ENCODE data around the gene VAV3.

Gene VAV3

DNA sequence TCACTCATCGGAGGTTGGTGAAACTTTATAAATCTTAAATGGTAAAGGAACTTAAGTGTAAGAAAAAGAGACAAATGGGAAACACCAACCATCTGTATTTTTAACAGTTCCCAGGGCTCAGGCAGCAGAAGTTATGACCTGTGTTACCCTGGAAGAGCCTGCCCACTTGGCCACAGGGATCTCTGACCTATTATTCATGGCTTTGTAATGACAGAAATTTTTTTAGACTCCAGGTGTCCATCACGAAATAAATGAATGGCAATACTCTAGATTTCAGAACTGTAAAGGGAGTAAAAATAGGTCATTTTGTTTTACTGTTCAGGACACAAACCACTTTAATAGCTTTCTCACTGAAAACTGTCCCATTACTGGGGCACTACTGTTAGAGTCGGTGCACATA, 389.8 kb downstream of the VAV3 start:
- DNase-seq (ENCODE audit: low read depth): no peak

DNA sequence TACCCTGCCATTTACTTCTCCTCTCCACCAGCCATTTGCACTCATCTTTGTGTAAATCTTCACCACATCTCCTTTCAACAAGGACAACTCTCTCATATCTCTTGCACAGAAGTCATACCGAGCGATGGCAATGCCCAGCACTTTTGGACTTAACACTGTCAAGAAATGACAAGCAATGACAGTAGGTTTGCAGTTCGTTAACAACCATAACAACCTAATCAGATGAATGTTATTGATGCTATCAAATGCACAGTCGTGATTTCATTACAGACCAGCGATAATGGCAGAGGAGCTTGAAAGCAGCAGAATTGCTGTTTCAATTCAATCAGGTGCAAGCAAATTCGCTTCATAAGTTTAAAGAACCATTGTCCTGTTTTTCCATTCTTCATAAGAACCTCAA, 390.9 kb downstream of the VAV3 start:
- DNase-seq (ENCODE audit: low read depth): no peak

GRCh38 chr1:107572674-107573211, 392.2 kb downstream of the VAV3 start:
- no peak for DNase-seq (ENCODE audit: low read depth)

GRCh38 chr1:107570768-107571167, 394.2 kb downstream of the VAV3 start:
- DNase-seq (ENCODE audit: low read depth): no peak

GRCh38 chr1:107563441-107563840, 401.5 kb downstream of the VAV3 start:
- DNase-seq (ENCODE audit: low read depth): no peak

DNA sequence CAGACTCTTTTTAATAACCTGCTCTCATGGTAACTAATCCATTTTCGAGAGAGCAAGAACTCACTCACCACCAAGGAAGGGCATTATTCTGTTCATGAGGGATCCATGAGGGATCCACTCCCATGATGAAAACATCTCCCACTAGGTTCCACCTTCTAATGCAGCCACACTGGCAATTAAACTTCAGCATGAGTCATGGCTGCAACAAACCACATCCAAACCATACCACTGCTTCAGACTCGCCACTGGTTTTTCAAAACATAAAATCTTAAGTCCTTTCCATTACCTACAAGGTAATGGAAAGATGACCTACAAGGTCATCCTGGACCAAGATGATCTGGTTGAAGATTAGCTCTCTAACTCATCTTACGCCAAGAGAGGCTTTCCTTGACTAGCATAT, 405.1 kb downstream of the VAV3 start:
- no peak for DNase-seq (ENCODE audit: low read depth)

GRCh38 chr1:107557095-107557494, 407.9 kb downstream of the VAV3 start:
- no peak for DNase-seq (ENCODE audit: low read depth)

DNA sequence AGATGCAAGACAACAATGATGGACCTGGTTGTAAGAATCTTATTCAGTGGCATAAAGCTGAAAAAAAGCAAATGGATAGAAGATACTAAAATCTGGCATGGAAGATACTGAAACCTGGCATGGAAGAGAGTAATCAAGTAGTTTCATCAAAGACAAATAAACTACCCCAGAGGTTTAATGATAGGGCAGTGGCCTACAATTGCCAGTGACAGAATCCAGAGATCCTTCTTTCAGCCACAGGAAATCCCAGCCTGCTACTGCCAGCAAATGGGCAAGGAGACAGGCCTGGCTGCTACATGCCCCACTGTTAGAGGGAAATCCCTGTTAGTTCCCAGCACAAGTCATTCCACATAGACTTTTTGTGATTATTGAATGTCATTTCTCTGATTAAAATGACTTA, 409.4 kb downstream of the VAV3 start:
- no peak for DNase-seq (ENCODE audit: low read depth)

- no peak for DNase-seq (ENCODE audit: low read depth)
Measured at GRCh38 chr1:107552781-107553180, 412.2 kb downstream of the VAV3 start.

DNA sequence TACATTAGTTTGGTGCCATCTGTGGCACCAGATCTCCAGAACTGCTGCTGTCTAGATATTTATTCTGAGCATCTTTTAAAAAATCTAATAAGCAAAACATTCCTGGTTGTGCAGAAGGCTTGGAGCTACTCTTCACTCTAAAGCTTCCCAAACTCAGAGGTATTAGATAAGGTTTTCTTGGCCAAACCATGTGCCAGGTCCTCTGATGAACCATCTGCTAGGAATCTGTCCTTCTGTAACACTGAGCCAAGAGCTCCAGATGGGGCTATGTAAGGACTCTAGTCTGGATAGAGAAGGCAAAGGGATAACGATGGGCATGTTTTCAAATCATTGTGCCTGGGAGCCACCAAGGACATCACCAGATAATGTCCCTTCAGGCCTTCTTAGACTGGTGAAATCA, 413.5 kb downstream of the VAV3 start:
- no peak for DNase-seq (ENCODE audit: low read depth)

- DNase-seq (ENCODE audit: low read depth): no peak
Measured at GRCh38 chr1:107550358-107550757, 414.6 kb downstream of the VAV3 start.

DNA sequence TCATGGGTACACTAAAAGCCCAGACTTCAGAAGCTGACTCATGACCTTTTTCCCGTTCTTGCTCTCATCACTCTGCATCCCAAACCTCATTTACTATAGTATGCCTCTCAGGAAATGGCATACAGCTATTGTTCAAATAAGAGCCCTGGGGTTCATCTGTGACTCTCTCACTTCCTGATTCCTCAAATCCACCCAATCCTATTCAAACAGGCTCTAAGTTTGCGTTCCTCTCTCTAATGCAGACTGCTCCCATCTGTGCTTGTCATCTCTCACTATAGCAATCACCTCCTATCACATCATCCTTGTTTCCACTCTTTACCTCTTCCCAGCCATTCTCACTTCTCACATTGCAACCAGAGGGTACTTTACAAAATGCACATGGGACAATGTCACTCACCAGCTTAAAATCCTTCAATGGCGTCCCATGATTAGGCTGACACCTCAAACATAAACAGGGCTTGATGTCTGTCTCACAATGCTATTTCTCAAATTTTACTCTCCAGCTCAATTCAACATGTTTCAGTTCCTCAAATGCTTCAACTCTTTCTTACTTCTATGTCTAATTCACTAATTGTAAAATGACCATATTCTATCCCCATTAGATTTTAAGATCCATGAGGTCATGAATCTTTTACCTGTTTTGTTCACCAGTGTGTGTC, 415.7 kb downstream of the VAV3 start:
- no peak for DNase-seq (ENCODE audit: low read depth)

DNA sequence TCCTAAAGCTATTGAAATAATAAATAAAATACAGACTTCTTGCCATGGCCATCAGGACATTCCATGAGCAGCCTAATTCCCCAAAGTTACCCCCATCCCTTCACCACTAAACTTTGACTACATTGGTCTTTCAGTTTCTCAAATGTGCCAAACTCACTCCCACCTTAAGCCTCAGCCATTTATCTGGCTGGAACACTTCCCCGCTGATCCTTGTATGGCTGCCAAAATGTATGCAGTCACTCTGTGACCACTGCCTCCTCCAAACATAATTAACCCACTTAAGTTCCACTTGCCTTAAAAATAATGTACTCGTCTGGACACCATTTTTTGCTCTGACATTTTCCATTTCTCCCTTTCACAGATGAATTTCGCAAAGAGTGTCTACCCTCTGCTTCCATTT, 416.7 kb downstream of the VAV3 start:
- no peak for DNase-seq (ENCODE audit: low read depth)

DNA sequence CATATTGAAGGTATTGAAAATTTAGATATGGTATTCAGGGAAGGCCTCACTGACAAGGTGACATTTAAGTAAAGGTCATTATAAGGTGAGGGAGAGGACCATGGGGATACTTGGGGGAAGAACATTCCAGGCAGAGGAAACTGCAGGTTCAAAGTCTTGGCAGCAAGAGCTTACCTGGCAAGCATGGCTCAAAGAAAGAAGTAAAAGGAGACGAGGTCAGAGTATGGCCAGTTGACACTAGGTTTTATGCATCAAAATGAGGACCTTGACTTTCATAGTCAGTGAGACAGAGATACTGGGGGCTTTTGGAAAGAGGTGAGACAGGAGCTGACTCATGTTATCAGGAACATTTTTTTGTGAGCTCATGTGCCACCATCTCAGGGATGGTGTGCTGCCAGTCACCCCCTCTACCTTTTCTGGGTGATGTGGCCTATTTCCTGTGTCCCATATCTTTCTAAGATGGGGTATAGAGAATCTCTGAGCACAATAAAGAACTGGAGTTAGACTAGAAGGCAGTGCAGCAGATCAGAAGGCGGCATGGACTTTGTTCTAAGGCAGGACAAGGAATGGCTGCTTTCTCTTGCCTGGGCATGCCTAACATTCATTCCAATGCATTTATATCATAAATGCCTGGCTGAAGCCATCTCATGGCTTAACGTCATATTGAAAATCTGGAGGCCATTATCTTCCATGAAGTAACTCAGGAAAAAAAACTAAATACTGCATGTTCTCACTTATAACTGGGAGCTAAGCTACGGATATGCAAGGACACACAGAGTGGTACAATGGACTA, 417.4 kb downstream of the VAV3 start:
- DNase-seq (ENCODE audit: low read depth): no peak

DNA sequence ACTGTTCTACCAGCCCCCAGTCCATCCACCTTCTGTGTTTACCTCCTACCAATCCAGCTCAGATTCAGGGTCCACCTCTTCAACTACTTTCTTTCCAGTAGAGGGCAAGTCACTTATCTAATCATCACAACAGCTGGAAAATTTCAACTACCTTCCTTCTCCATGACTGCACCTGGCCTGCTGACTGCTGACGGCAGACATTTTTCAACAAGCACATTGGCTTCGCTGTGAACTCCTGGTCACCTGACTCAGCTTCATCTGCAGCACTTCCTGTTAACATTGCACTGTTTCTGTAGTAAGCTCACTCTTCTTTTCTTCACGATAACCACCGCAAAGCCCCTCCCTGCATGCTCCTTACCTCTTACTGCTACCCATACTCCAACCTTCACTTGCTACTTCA, 418.4 kb downstream of the VAV3 start:
- DNase-seq (ENCODE audit: low read depth): no peak

DNA sequence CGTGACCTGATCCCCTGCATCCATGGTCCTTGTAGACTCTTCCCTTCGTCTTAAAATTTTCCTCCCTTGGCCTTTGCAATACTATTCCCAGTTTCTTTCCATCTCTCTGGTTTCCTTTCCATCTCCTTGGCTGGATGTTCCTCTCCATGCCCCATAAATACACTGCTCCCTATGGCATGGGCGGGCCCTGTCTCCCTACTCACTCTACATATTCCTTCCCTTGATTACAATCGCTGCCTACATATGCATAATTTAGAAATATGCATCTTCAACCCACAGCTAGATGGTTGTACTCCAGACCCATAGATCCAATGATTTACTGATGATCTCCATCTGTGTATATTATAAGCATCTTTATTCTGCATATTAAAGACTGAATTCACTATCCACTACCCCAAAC, 419.1 kb downstream of the VAV3 start:
- DNase-seq (ENCODE audit: low read depth): no peak

GRCh38 chr1:107545056-107545577, 419.9 kb downstream of the VAV3 start:
- DNase-seq (ENCODE audit: low read depth): no peak

DNA sequence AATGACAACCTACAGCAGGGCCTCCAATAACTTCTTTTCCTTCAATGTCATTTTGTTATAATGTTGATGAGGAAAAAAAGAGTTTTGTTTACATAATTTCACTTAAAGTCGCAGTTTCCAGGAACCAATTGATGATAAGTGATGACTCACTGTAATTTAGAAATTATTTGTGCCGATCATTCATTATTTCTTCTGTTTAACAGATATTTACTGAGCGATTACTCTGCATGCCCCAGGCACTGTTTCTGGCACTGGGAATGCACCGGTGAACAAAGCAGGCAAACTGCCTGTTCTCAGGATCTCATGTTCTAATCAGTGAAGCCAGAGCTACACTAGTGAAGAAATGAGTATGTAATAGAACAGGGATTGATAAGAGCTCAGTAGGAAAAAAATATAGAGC, 420.7 kb downstream of the VAV3 start:
- no peak for DNase-seq (ENCODE audit: low read depth)

- no peak for DNase-seq (ENCODE audit: low read depth)
Measured at GRCh38 chr1:107541412-107541811, 423.6 kb downstream of the VAV3 start.

DNA sequence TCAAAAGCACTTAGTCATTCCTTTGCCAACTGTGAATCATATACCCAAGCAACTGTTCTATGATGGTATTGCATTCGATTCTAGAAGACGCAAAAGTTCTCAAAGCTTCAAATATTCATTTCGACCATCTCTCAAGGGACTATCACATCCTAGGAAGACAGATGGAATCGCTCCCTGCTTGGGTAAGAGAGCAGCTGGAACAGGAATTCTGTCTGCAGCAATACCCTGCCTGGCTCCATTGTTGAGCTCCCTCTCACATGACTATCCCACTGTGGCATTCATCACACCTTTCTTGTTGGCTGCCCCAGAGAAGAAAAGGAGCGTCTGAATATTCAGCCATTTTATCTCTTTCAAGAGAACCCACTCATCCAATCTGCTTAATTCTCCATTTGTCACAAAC, 426.5 kb downstream of the VAV3 start:
- no peak for DNase-seq (ENCODE audit: low read depth)

GRCh38 chr1:107536266-107536665, 428.7 kb downstream of the VAV3 start:
- DNase-seq (ENCODE audit: low read depth): no peak

DNA sequence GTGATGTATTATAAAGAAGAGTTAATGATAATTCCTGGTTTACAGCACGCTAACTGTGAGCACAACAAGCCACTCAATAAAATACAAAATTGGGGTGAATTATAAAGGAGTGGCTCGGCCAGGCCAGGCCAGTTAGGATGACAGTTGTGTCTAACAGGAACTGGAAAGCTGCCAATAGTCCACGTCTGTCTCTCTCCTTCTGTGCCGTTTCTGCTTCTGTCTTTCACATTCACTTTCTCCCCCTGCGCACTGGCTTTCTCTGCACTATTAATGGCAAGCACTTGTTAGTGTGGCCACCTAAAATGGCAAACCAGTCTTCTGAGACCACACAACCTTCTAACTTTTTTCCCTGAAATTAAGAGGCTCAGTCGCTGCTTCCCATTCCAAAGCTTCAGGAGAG, 429.9 kb downstream of the VAV3 start:
- no peak for DNase-seq (ENCODE audit: low read depth)

GRCh38 chr1:107534632-107535031, 430.3 kb downstream of the VAV3 start:
- no peak for DNase-seq (ENCODE audit: low read depth)
